NCI-H1436 (cell line): Measurements from ENCODE around the gene SNHG17.
"Not testable (repeated sequence)": the region's sequence is repeated elsewhere in the genome, so short reads cannot be mapped to it uniquely, and the experiment has no call there.

Experiments
- DNase-seq: peaks from one replicate; lab custom pipeline; 2025; lab: John Stamatoyannopoulos, UW

SNHG17 gene

GRCh38 chr20:38447931-38448675 is 13.0 kb upstream of the SNHG17 start:
- DNase-seq, result no peak

GRCh38 chr20:38447251-38447661 is 12.1 kb upstream of the SNHG17 start:
- DNase-seq, result no peak

- peak; percentile 92 for DNase-seq
These were observed 11.5 kb upstream of the SNHG17 start for GRCh38 chr20:38446441-38447209.

- no peak for DNase-seq
These were observed 10.8 kb upstream of the SNHG17 start for GRCh38 chr20:38445901-38446425.

- no peak for DNase-seq
These were observed 10.3 kb upstream of the SNHG17 start for GRCh38 chr20:38445381-38445796.

- DNase-seq, result no peak
These were observed 6.8 kb upstream of the SNHG17 start for GRCh38 chr20:38441916-38442315.

GRCh38 chr20:38441110-38441509 is 6.0 kb upstream of the SNHG17 start:
- not testable (repeated sequence) for DNase-seq

- DNase-seq, result no peak
These were observed 2.7 kb upstream of the SNHG17 start for GRCh38 chr20:38437796-38438195.

GRCh38 chr20:38435555-38435939 is 419 bp upstream of the SNHG17 start:
- DNase-seq, result no peak

- DNase-seq, result no peak
These were observed 807 bp downstream of the SNHG17 start for GRCh38 chr20:38434301-38434741.

GRCh38 chr20:38433304-38433972 is 1.7 kb downstream of the SNHG17 start:
- no peak for DNase-seq

- DNase-seq, result not testable (repeated sequence)
These were observed 2.3 kb downstream of the SNHG17 start for GRCh38 chr20:38432870-38433269.

- no peak for DNase-seq
These were observed 2.8 kb downstream of the SNHG17 start for GRCh38 chr20:38432292-38432691.

- no peak for DNase-seq
These were observed 4.3 kb downstream of the SNHG17 start for GRCh38 chr20:38430679-38431325.

GRCh38 chr20:38429301-38429700 is 5.8 kb downstream of the SNHG17 start:
- DNase-seq, result no peak

- DNase-seq, result no peak
These were observed 6.3 kb downstream of the SNHG17 start for GRCh38 chr20:38428800-38429199.

GRCh38 chr20:38427655-38428023 is 7.5 kb downstream of the SNHG17 start:
- DNase-seq, result no peak

- no peak for DNase-seq
These were observed 8.9 kb downstream of the SNHG17 start for GRCh38 chr20:38426006-38426897.

GRCh38 chr20:38424401-38424800 is 10.7 kb downstream of the SNHG17 start:
- DNase-seq, result no peak

- no peak for DNase-seq
These were observed 11.6 kb downstream of the SNHG17 start for GRCh38 chr20:38423541-38423940.

- no peak for DNase-seq
These were observed 13.2 kb downstream of the SNHG17 start for GRCh38 chr20:38421915-38422314.
